Endodermal cell (in vitro differentiated cells): ENCODE results near the gene EMX2. TPM values are rescaled to one million over a fixed set of nuclear protein-coding genes. Genes with fewer than 3 reads are reported as not detected.

ENCODE experiments used
- DNase-seq: peaks from one replicate; pipeline ENCODE4 v3.0.0-alpha.2; 2017
- H3K27ac ChIP-seq: 2 replicates; pipeline ENCODE4 v1.5.1; 2013; ENCODE audit warnings: mild to moderate bottlenecking, low read depth, low read length, moderate library complexity
- H3K27me3 ChIP-seq: 2 replicates; pipeline ENCODE4 v1.6.1; 2013; ENCODE audit warnings: mild to moderate bottlenecking, low read length, moderate library complexity; ENCODE audit not compliant: insufficient read depth, control insufficient read depth, poor library complexity, severe bottlenecking
- H3K36me3 ChIP-seq: 2 replicates; pipeline ENCODE4 v1.7.0; 2013; ENCODE audit warnings: mild to moderate bottlenecking, low read length, moderate library complexity; ENCODE audit not compliant: control insufficient read depth, insufficient read depth
- H3K4me1 ChIP-seq: one replicate; pipeline ENCODE4 v1.7.0; 2013; ENCODE audit warnings: low read length; ENCODE audit not compliant: control insufficient read depth, insufficient read depth
- H3K4me3 ChIP-seq: 2 replicates; pipeline ENCODE4 v1.5.1; 2013; ENCODE audit warnings: mild to moderate bottlenecking, low read length, moderate library complexity
- H3K9ac ChIP-seq: 2 replicates; pipeline ENCODE4 v1.6.1; 2013; ENCODE audit warnings: mild to moderate bottlenecking, low read length, moderate library complexity; ENCODE audit not compliant: poor library complexity, severe bottlenecking; ENCODE audit errors: extremely low read depth
- H3K9me3 ChIP-seq: 2 replicates; pipeline ENCODE4 v1.6.1; 2013; ENCODE audit warnings: mild to moderate bottlenecking, low read length, moderate library complexity; ENCODE audit not compliant: control insufficient read depth
- H3K27ac Mint-ChIP-seq: 2 replicates; pipeline ENCODE4 v1.8.0; 2020; ENCODE audit warnings: mixed read lengths
- H3K27me3 Mint-ChIP-seq: 2 replicates; pipeline ENCODE4 v1.8.0; 2021; ENCODE audit warnings: mild to moderate bottlenecking, mixed read lengths; ENCODE audit not compliant: insufficient read depth
- H3K36me3 Mint-ChIP-seq: 2 replicates; pipeline ENCODE4 v1.8.0; 2020; ENCODE audit warnings: low read depth, mixed read lengths
- H3K4me1 Mint-ChIP-seq: 2 replicates; pipeline ENCODE4 v1.8.0; 2020; ENCODE audit warnings: mixed read lengths
- H3K4me3 Mint-ChIP-seq: 2 replicates; pipeline ENCODE4 v1.8.0; 2020; ENCODE audit warnings: mild to moderate bottlenecking, moderate library complexity, mixed read lengths
- H3K9me3 Mint-ChIP-seq: 2 replicates; pipeline ENCODE4 v1.8.0; 2020; ENCODE audit warnings: mild to moderate bottlenecking, mixed read lengths
- CTCF ChIP-seq: fragments of 200-600 bp; sonication (generic); conservative IDR thresholded peaks from 2 replicates; pipeline ENCODE4 v1.5.0; 2021; ENCODE audit warnings: antibody characterized with exemption, mild to moderate bottlenecking
- WGBS, 2 experiments: methylation state at CpG; one replicate each; pipeline versions ENCODE4 v1.1.5 to v1.1.7; 2013; ENCODE audit warnings: missing lambda C conversion rate in 2 of 2, mixed read lengths in 1 of 2; ENCODE audit not compliant: insufficient coverage in 1 of 2, insufficient read length in 1 of 2; 5-methylcytosine and 5-hydroxymethylcytosine counted together
- total RNA-seq, 2 donors: library from RNA; stranded (reverse); fragmentation: NEBNext Ultra II Directional in 1 of 2; extraction: Animal tissue kit (Norgen Biotek cat#: 25700) in 1 of 2; gene quantifications; 2 replicates in 1 of 2; 3 replicates in 1 of 2; pipeline ENCODE4 v1.2.1, GENCODE V29; 2021

EMX2 gene
- total RNA-seq, 2 donors from 2014 or later, result 0.18 TPM; not detected in 1

GRCh38 chr10:117559712-117560111, 17.2 kb downstream of the EMX2 start:
- TF ChIP-seq CTCF, result no peak
- H3K4me3 Mint-ChIP-seq, result no peak overlapping the region

GRCh38 chr10:117560942-117561341, 18.4 kb downstream of the EMX2 start:
- DNase-seq, result no peak
- Histone ChIP-seq H3K9me3 (no peaks in the 10 kb centered on the region), H3K4me1 (no peaks in the 10 kb centered on the region), H3K9ac (no peak overlapping the region), H3K27ac (no peak overlapping the region), H3K27me3 (peaks cover 81% of the 10 kb centered on the region), H3K36me3 (no peaks in the 10 kb centered on the region), H3K4me3 (no peak overlapping the region)
- H3K27me3 Mint-ChIP-seq, result peaks cover 65% of the 10 kb centered on the region
- no peaks in the 10 kb centered on the region for H3K4me1 Mint-ChIP-seq
- no peak for TF ChIP-seq CTCF
- no peak overlapping the region for H3K27ac Mint-ChIP-seq
- H3K9me3 Mint-ChIP-seq, result no peaks in the 10 kb centered on the region
- WGBS, 2 experiments, result 89% methylated on average over 2 of the region's 2 CpGs; no CpG with 5 or more reads in 1 of the 2 experiments
- no peaks in the 10 kb centered on the region for H3K36me3 Mint-ChIP-seq
- H3K4me3 Mint-ChIP-seq, result no peak overlapping the region

More at GRCh38 chr10:117559712-117560111, 17.2 kb downstream of the EMX2 start:
- Mint-ChIP-seq H3K9me3 (no peaks in the 10 kb centered on the region), H3K4me1 (no peaks in the 10 kb centered on the region), H3K36me3 (no peaks in the 10 kb centered on the region), H3K27ac (no peak overlapping the region), H3K27me3 (peaks cover 71% of the 10 kb centered on the region)
- Histone ChIP-seq H3K4me3 (no peak overlapping the region), H3K27me3 (peaks cover 93% of the 10 kb centered on the region), H3K9me3 (no peaks in the 10 kb centered on the region), H3K27ac (no peak overlapping the region), H3K36me3 (no peaks in the 10 kb centered on the region), H3K4me1 (no peaks in the 10 kb centered on the region), H3K9ac (no peak overlapping the region)
- 78 to 86% methylated on average over 1 to 3 of the region's 4 CpGs for WGBS, 2 experiments
- DNase-seq, result no peak

- H3K4me1 ChIP-seq, result no peaks in the 10 kb centered on the region
- no peaks in the 10 kb centered on the region for H3K36me3 ChIP-seq
- no peak overlapping the region for H3K4me3 ChIP-seq
- 90% methylated on average over 7 of the region's 7 CpGs; no CpG with 5 or more reads in 1 of the 2 experiments for whole genome bisulfite sequencing, 2 experiments
- DNase-seq, result no peak
- H3K9me3 ChIP-seq, result no peaks in the 10 kb centered on the region
- TF ChIP-seq CTCF, result no peak
- no peaks in the 10 kb centered on the region for H3K9me3 Mint-ChIP-seq
- H3K4me1 Mint-ChIP-seq, result no peaks in the 10 kb centered on the region
- H3K27ac ChIP-seq, result no peak overlapping the region
- peaks cover 58% of the 10 kb centered on the region for H3K27me3 Mint-ChIP-seq
- H3K27me3 ChIP-seq, result peaks cover 72% of the 10 kb centered on the region
- no peak overlapping the region for H3K4me3 Mint-ChIP-seq
- H3K27ac Mint-ChIP-seq, result no peak overlapping the region
- H3K36me3 Mint-ChIP-seq, result no peaks in the 10 kb centered on the region
- H3K9ac ChIP-seq, result no peak overlapping the region
Observed at GRCh38 chr10:117562220-117562619, 19.7 kb downstream of the EMX2 start.
